WI38 (cell line): Measurements from ENCODE around the gene GARNL3.

Experiments
- H3K4me3 ChIP-seq: 2 replicates; pipeline ENCODE4 v1.5.1; 2011; ENCODE audit warnings: low read depth, mild to moderate bottlenecking, control low read depth, low read length
- CTCF ChIP-seq: IDR thresholded peaks from 2 replicates; pipeline ENCODE4 v1.5.1; 2012; ENCODE audit warnings: low read depth, mild to moderate bottlenecking, control low read depth, low read length

Gene GARNL3

DNA sequence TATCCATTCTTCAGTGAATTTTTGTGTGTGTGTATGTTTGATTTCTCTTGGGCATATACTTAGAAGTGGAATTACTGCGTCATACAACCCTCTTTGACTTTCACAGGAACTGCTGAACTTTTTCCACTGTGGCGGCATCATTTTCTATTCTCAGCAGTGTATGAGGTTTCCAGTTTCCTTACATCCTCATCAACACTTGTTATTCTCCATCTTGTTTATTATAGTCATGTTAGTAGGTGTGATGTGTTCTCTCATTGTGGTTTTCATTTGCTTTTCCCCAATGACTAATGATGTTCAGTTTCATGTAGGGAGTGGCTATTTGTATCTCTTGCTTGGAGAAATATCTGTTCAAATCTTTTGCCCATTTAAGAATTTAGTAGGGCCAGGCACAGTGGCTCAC is 162.2 kb downstream of the GARNL3 start:
- no peak for TF ChIP-seq CTCF

GRCh38 chr9:127428348-127428747 is 163.8 kb downstream of the GARNL3 start:
- TF ChIP-seq CTCF = no peak
- no peak overlapping the region for H3K4me3 ChIP-seq

More for the DNA sequence above, 162.2 kb downstream of the GARNL3 start:
- no peak overlapping the region for H3K4me3 ChIP-seq

DNA sequence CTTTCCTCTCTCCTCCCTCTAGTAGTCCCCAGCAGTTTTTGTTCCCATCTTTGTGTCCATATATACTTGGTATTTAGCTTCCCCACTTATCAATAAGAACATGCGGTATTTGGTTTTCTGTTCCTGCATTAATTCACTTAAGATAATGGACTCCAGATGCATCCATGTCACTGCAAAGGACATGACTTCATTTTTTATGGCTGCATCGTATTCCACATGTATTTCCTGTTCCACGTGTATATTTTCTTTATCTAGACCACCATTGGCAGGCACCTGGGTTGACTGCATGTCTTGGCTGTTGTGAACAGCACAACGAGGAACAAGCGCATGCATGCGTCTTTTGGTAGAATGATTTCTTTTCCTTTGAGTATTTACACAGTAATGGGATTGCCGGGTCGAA is 165.8 kb downstream of the GARNL3 start:
- no peak overlapping the region for H3K4me3 ChIP-seq
- TF ChIP-seq CTCF = no peak

GRCh38 chr9:127437497-127438264 is 173.1 kb downstream of the GARNL3 start:
- H3K4me3 ChIP-seq = no peak overlapping the region
- no peak for TF ChIP-seq CTCF

DNA sequence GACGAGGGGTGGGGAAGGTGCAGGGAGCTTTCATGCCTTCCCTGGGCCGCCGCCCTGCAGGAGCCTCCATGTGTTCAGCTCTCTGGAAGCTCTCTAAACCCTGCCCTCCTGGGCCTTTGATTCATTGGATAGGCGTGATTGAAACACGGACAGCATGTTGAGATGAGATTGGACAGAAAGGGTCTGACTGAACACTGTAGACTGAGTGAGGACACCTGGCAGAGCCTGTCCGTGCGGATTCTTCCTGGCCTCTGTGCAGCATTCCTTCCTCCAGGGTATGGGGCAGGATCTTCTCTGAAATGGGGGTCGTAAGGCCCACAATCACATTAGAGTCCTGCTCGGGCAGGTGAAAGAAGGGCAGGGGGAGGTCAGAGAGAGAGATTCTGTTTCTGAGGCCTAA is 173.8 kb downstream of the GARNL3 start:
- H3K4me3 ChIP-seq = no peak overlapping the region
- TF ChIP-seq CTCF = no peak
